ENCODE results near the gene PTPRN2. TPM values are rescaled to one million over a fixed set of nuclear protein-coding genes. Genes with fewer than 3 reads are reported as not detected.
"Not testable (repeated sequence)": the region's sequence is repeated elsewhere in the genome, so short reads cannot be mapped to it uniquely, and the experiment has no call there.

PTPRN2 gene
- polyA plus RNA-seq, 6 donors from 2014 or later: 1.4 to 4.6 (median 3.8) TPM

GRCh38 chr7:158428131-158428836 is 159.3 kb downstream of the PTPRN2 start:
- Mint-ChIP-seq H3K4me1 (peaks cover 14 to 20% (median 15%) of the 10 kb centered on the region in 3 donors), H3K36me3 (no peaks in the 10 kb centered on the region), H3K4me3 (peak overlapping the region in 1 of 8 donors; percentile 55), H3K27ac (peak overlapping the region in 1 of 6 donors; percentile 30), H3K9me3 (peaks cover 0 to 1% (median 0%) of the 10 kb centered on the region in 7 donors), H3K27me3 (no peaks in the 10 kb centered on the region)
- no peak for DNase-seq
- ATAC-seq (ENCODE audit: low read depth in 2 of 2): no peak

GRCh38 chr7:158425676-158426075 is 161.9 kb downstream of the PTPRN2 start:
- not testable (repeated sequence) for H3K27ac Mint-ChIP-seq; H3K9me3 Mint-ChIP-seq; H3K27me3 Mint-ChIP-seq; H3K36me3 Mint-ChIP-seq; H3K4me3 Mint-ChIP-seq; DNase-seq; ATAC-seq (ENCODE audit: low read depth in 2 of 2)
- H3K4me1 Mint-ChIP-seq: peaks cover 7 to 15% (median 15%) of the 10 kb centered on the region in 3 donors

- Mint-ChIP-seq H3K9me3 (peaks cover 0 to 5% (median 0%) of the 10 kb centered on the region in 7 donors), H3K27me3 (no peaks in the 10 kb centered on the region), H3K36me3 (no peaks in the 10 kb centered on the region), H3K27ac (no peak overlapping the region), H3K4me1 (peaks cover 7 to 15% (median 14%) of the 10 kb centered on the region in 3 donors), H3K4me3 (no peak overlapping the region)
- DNase-seq (no peak), ATAC-seq (ENCODE audit: low read depth in 2 of 2) (no peak)
Measured at GRCh38 chr7:158424531-158424930, 163.1 kb downstream of the PTPRN2 start.

GRCh38 chr7:158424011-158424410 is 163.6 kb downstream of the PTPRN2 start:
- Mint-ChIP-seq H3K4me3 (no peak overlapping the region), H3K27ac (no peak overlapping the region), H3K27me3 (no peaks in the 10 kb centered on the region), H3K9me3 (peaks cover 0 to 5% (median 0%) of the 10 kb centered on the region in 7 donors), H3K4me1 (peaks cover 3 to 11% (median 9%) of the 10 kb centered on the region in 3 donors), H3K36me3 (no peaks in the 10 kb centered on the region)
- DNase-seq (no peak), ATAC-seq (ENCODE audit: low read depth in 2 of 2) (no peak)

- Mint-ChIP-seq H3K9me3 (peaks cover 0 to 11% (median 4%) of the 10 kb centered on the region in 7 donors), H3K4me3 (no peak overlapping the region), H3K27me3 (no peaks in the 10 kb centered on the region), H3K27ac (peak overlapping the region in 2 of 6 donors; percentile 27 to 83), H3K4me1 (peaks cover 0 to 1% (median 0%) of the 10 kb centered on the region in 3 donors), H3K36me3 (no peaks in the 10 kb centered on the region)
- ATAC-seq (ENCODE audit: low read depth in 2 of 2): no peak
- DNase-seq: no peak
Measured at GRCh38 chr7:158422887-158423560, 164.6 kb downstream of the PTPRN2 start.

- H3K36me3 Mint-ChIP-seq: no peaks in the 10 kb centered on the region
- peaks cover 0 to 13% (median 5%) of the 10 kb centered on the region in 7 donors for H3K9me3 Mint-ChIP-seq
- ATAC-seq (ENCODE audit: low read depth in 2 of 2) (no peak), DNase-seq (no peak)
- H3K4me1 Mint-ChIP-seq: no peaks in the 10 kb centered on the region
- H3K4me3 Mint-ChIP-seq: no peak overlapping the region
- peak overlapping the region in 1 of 6 donors; percentile 83 for H3K27ac Mint-ChIP-seq
- no peaks in the 10 kb centered on the region for H3K27me3 Mint-ChIP-seq
Measured at GRCh38 chr7:158422196-158422886, 165.3 kb downstream of the PTPRN2 start.

GRCh38 chr7:158421361-158421760 is 166.3 kb downstream of the PTPRN2 start:
- Mint-ChIP-seq H3K4me1 (no peaks in the 10 kb centered on the region), H3K27ac (no peak overlapping the region), H3K27me3 (no peaks in the 10 kb centered on the region), H3K9me3 (peaks cover 0 to 13% (median 5%) of the 10 kb centered on the region in 7 donors), H3K4me3 (no peak overlapping the region), H3K36me3 (no peaks in the 10 kb centered on the region)
- ATAC-seq (ENCODE audit: low read depth in 2 of 2): no peak
- DNase-seq: no peak

- no peaks in the 10 kb centered on the region for H3K36me3 Mint-ChIP-seq
- peaks cover 0 to 14% (median 10%) of the 10 kb centered on the region in 7 donors for H3K9me3 Mint-ChIP-seq
- no peak for ATAC-seq (ENCODE audit: low read depth in 2 of 2)
- DNase-seq: no peak
- no peaks in the 10 kb centered on the region for H3K4me1 Mint-ChIP-seq
- no peaks in the 10 kb centered on the region for H3K27me3 Mint-ChIP-seq
- no peak overlapping the region for H3K27ac Mint-ChIP-seq
- H3K4me3 Mint-ChIP-seq: no peak overlapping the region
Measured at GRCh38 chr7:158420591-158421340, 166.9 kb downstream of the PTPRN2 start.

- Mint-ChIP-seq H3K36me3 (no peaks in the 10 kb centered on the region), H3K27me3 (no peaks in the 10 kb centered on the region), H3K27ac (no peak overlapping the region), H3K9me3 (peaks cover 0 to 14% (median 10%) of the 10 kb centered on the region in 7 donors), H3K4me3 (no peak overlapping the region), H3K4me1 (no peaks in the 10 kb centered on the region)
- ATAC-seq (ENCODE audit: low read depth in 2 of 2): no peak
- no peak for DNase-seq
Measured at GRCh38 chr7:158419238-158419785, 168.3 kb downstream of the PTPRN2 start.

GRCh38 chr7:158418395-158418794 is 169.2 kb downstream of the PTPRN2 start:
- not testable (repeated sequence) for H3K4me1 Mint-ChIP-seq; ATAC-seq (ENCODE audit: low read depth in 2 of 2); H3K4me3 Mint-ChIP-seq; H3K27me3 Mint-ChIP-seq; H3K36me3 Mint-ChIP-seq; DNase-seq; H3K27ac Mint-ChIP-seq
- H3K9me3 Mint-ChIP-seq: peaks cover 0 to 14% (median 10%) of the 10 kb centered on the region in 7 donors

GRCh38 chr7:158416283-158416933 is 171.2 kb downstream of the PTPRN2 start:
- DNase-seq: no peak
- no peaks in the 10 kb centered on the region for H3K27me3 Mint-ChIP-seq
- H3K27ac Mint-ChIP-seq: peak overlapping the region in 1 of 6 donors; percentile 22
- ATAC-seq (ENCODE audit: low read depth in 2 of 2): no peak
- no peaks in the 10 kb centered on the region for H3K36me3 Mint-ChIP-seq
- H3K9me3 Mint-ChIP-seq: peaks cover 0 to 14% (median 10%) of the 10 kb centered on the region in 7 donors
- no peaks in the 10 kb centered on the region for H3K4me1 Mint-ChIP-seq
- no peak overlapping the region for H3K4me3 Mint-ChIP-seq

GRCh38 chr7:158415316-158415715 is 172.3 kb downstream of the PTPRN2 start:
- peaks cover 0 to 5% (median 0%) of the 10 kb centered on the region in 3 donors for H3K27me3 Mint-ChIP-seq
- H3K4me1 Mint-ChIP-seq: no peaks in the 10 kb centered on the region
- peaks cover 0 to 14% (median 10%) of the 10 kb centered on the region in 7 donors for H3K9me3 Mint-ChIP-seq
- no peaks in the 10 kb centered on the region for H3K36me3 Mint-ChIP-seq
- no peak for DNase-seq
- no peak overlapping the region for H3K27ac Mint-ChIP-seq
- ATAC-seq (ENCODE audit: low read depth in 2 of 2): no peak
- no peak overlapping the region for H3K4me3 Mint-ChIP-seq
